Neutrophil (primary cell): Measurements from ENCODE around the gene RPTOR.

ENCODE experiments used
- H3K27ac ChIP-seq: fragments of 200-600 bp; sonication (generic); 2 replicates; pipeline ENCODE4 v1.5.1; 2016; ENCODE audit warnings: mild to moderate bottlenecking, moderate library complexity
- H3K27me3 ChIP-seq: fragments of 200-600 bp; sonication (generic); 2 replicates; pipeline ENCODE4 v1.6.0; 2016; ENCODE audit warnings: mild to moderate bottlenecking
- H3K36me3 ChIP-seq: fragments of 200-600 bp; sonication (generic); 2 replicates; pipeline ENCODE4 v1.5.1; 2017
- H3K4me1 ChIP-seq, 2 experiments: fragments of 200-600 bp in 1 of 2; sonication (generic) in 1 of 2; 1 replicate in 1 of 2; 2 replicates in 1 of 2; pipeline versions ENCODE4 v1.5.1 to v1.6.1; 2013 to 2016; ENCODE audit warnings: low read depth in 1 of 2, low read length in 1 of 2, mild to moderate bottlenecking in 1 of 2, moderate library complexity in 1 of 2; ENCODE audit not compliant: control insufficient read depth in 1 of 2, insufficient read depth in 1 of 2
- H3K4me3 ChIP-seq, 2 experiments: fragments of 200-600 bp in 1 of 2; sonication (generic) in 1 of 2; 1 replicate in 1 of 2; 2 replicates in 1 of 2; pipeline ENCODE4 v1.5.1; 2013 to 2016; ENCODE audit warnings: low read depth in 1 of 2, low read length in 1 of 2, mild to moderate bottlenecking in 1 of 2, moderate library complexity in 1 of 2
- H3K9me3 ChIP-seq: fragments of 200-600 bp; sonication (generic); 2 replicates; pipeline ENCODE4 v1.5.1; 2016
- CTCF ChIP-seq: fragments of 200-600 bp; sonication (generic); IDR thresholded peaks from 2 replicates; pipeline ENCODE4 v1.5.1; 2016; ENCODE audit warnings: antibody characterized with exemption

RPTOR gene

DNA sequence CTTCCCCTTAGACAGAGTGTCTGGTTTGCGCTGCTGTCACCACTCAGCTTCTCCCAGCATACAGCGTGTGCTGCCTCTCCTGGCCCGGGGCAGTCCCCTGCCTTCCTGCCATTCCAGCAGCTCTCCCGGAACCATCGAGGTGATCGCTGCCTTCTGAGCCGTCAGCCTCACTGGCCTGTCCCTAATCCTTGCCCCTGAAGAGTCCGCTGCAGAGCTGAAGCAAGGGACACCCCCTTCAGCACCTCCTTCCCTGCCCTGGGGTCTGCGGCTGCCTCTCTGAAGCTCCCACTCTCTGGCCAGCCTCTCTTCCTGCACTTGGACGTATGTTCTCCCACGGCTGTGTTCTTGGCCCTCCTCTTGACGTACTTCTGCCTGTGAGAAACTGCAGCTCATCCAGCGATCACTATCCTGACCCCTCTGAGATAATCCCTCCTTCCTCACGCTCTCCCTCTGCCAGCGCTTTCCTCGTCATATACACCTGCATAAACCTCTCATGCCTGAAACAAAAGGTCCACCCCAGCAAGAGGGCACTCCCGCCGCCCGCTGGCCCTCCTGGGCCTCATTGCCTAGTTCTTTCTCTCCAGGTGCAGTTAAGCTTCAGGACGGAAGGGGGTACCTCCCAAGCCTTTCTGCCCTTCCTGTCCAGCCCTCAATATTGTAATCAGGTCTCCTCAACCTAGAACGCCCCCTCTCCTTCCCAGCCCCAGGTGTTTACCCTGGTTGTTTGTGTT, 226.4 kb downstream of the RPTOR start:
- Histone ChIP-seq H3K36me3 (no peaks in the 10 kb centered on the region), H3K4me3 (no peak overlapping the region), H3K27me3 (no peaks in the 10 kb centered on the region), H3K9me3 (no peaks in the 10 kb centered on the region), H3K27ac (no peak overlapping the region), H3K4me1 (peaks cover 13 to 16% of the 10 kb centered on the region in 2 experiments)
- no peak for TF ChIP-seq CTCF

GRCh38 chr17:80771612-80772005, 227.0 kb downstream of the RPTOR start:
- Histone ChIP-seq H3K4me3 (no peak overlapping the region), H3K4me1 (peaks cover 13 to 16% of the 10 kb centered on the region in 2 experiments)
- TF ChIP-seq CTCF, result no peak

DNA sequence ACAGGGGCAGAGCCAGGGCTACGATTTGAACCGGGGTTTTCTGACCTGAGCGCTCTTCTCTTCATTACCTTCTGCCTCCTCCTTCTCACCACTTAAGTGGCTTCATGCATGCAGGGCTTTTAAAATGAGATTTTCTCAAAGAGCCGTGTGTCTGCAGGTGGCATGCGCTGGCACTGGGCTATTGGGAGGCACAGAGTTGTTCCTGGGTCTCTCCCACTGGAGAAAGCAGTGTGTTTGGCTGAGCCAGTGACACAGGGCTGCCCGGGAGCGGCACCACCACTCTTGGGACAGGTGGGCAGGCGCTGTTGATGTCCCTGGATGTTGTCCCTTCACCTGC, 228.2 kb downstream of the RPTOR start:
- Histone ChIP-seq H3K4me1 (peaks cover 13 to 16% of the 10 kb centered on the region in 2 experiments), H3K4me3 (no peak overlapping the region), H3K9me3 (no peaks in the 10 kb centered on the region), H3K27ac (no peak overlapping the region), H3K36me3 (no peaks in the 10 kb centered on the region), H3K27me3 (no peaks in the 10 kb centered on the region)
- TF ChIP-seq CTCF, result no peak

More at GRCh38 chr17:80771612-80772005, 227.0 kb downstream of the RPTOR start:
- Histone ChIP-seq H3K36me3 (no peaks in the 10 kb centered on the region), H3K9me3 (no peaks in the 10 kb centered on the region), H3K27me3 (no peaks in the 10 kb centered on the region), H3K27ac (no peak overlapping the region)

DNA sequence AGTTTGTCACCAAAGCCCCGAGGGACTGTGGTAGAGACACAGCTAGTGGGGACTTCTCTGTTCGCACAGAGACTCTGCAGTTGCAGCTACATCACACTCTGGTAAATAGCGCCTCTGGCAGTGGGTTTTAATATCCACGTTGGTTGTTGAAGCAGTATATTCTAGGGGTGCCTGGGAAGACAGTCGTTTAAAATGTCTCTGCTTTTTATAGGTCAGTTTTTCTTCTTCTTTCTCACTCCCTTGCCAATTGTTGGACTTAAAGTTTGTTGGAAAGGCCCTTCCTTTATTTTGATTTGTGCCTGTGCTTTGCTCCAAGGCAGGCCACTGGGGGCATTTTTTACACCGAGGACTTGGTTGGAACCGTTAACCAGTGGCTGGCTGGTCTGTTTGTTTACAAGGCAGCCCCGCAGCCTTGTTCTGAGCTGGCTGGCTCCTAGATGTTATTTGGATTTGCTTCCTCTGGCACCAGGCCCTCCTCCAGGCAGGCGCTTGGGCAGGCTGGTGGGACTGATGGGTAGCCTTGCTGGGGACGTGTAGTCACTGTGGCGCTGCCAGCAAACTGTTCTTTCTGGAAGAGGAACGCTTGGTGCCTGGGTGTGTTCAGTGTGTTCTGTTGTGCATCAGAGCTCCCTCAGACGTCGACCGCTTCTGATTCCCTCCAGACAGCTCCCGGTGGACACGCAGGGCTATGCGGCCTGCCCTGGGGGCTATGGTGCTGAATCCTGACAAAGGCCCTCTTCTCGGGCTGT, 228.8 kb downstream of the RPTOR start:
- Histone ChIP-seq H3K27ac (no peak overlapping the region), H3K4me1 (peaks cover 13 to 16% of the 10 kb centered on the region in 2 experiments), H3K36me3 (no peaks in the 10 kb centered on the region), H3K4me3 (no peak overlapping the region), H3K27me3 (no peaks in the 10 kb centered on the region), H3K9me3 (no peaks in the 10 kb centered on the region)
- no peak for TF ChIP-seq CTCF

DNA sequence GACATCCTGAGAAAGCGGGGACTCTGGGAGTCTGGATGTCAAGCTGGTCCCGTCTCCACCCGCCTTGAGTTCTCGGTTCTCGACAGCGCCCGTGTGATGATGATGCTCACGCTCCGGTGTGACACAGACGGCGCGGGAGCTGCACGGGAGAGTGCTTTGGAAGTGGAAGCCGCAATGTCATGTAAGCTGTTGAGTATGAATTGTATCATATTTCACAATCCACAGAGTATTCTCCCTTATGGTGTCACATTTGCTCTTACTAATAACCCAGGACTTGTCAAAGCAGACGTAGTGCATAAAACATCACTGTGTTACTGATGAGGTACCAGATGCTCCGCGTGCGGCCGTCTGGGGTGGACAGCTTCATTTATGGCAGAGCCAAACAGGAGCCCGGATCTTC, 229.5 kb downstream of the RPTOR start:
- Histone ChIP-seq H3K36me3 (no peaks in the 10 kb centered on the region), H3K27me3 (no peaks in the 10 kb centered on the region), H3K4me1 (peaks cover 20 to 21% of the 10 kb centered on the region in 2 experiments), H3K27ac (no peak overlapping the region), H3K4me3 (no peak overlapping the region), H3K9me3 (no peaks in the 10 kb centered on the region)
- no peak for TF ChIP-seq CTCF
